IPS DF 6.9 (cell line): Measurements from ENCODE around the gene SERPINB5.
A peak's percentile ranks its signal among the peaks of the same experiment; 100 is the strongest.

ENCODE experiments used
- DNase-seq: peaks from one replicate; pipeline ENCODE4 v3.0.0-alpha.2; 2013; ENCODE audit warnings: low read depth, low spot score
- H3K27ac ChIP-seq: one replicate; pipeline ENCODE4 v1.5.1; 2013; ENCODE audit warnings: low read length, control low read depth
- H3K27me3 ChIP-seq: 2 replicates; pipeline ENCODE4 v1.6.1; 2013; ENCODE audit warnings: mild to moderate bottlenecking, low read length; ENCODE audit not compliant: control insufficient read depth, insufficient read depth
- H3K36me3 ChIP-seq: 2 replicates; pipeline ENCODE4 v1.6.1; 2013; ENCODE audit warnings: low read length; ENCODE audit not compliant: control insufficient read depth, insufficient read depth
- H3K4me1 ChIP-seq: 2 replicates; pipeline ENCODE4 v1.6.1; 2013; ENCODE audit warnings: low read length; ENCODE audit not compliant: control insufficient read depth, insufficient read depth
- H3K4me3 ChIP-seq: 2 replicates; pipeline ENCODE4 v1.5.1; 2013; ENCODE audit warnings: mild to moderate bottlenecking, low read length
- H3K9me3 ChIP-seq: 2 replicates; pipeline ENCODE4 v1.6.1; 2013; ENCODE audit warnings: low read length, inconsistent platforms; ENCODE audit not compliant: control insufficient read depth, insufficient read depth
- WGBS: extraction: QIAGEN DNeasy Blood & Tissue Kit; methylation state at CpG from one replicate; pipeline ENCODE4 v1.1.7; 2013; ENCODE audit warnings: mixed read lengths, missing lambda C conversion rate; ENCODE audit not compliant: insufficient read length, insufficient coverage; 5-methylcytosine and 5-hydroxymethylcytosine counted together

Gene SERPINB5, protein sequence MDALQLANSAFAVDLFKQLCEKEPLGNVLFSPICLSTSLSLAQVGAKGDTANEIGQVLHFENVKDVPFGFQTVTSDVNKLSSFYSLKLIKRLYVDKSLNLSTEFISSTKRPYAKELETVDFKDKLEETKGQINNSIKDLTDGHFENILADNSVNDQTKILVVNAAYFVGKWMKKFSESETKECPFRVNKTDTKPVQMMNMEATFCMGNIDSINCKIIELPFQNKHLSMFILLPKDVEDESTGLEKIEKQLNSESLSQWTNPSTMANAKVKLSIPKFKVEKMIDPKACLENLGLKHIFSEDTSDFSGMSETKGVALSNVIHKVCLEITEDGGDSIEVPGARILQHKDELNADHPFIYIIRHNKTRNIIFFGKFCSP

DNA sequence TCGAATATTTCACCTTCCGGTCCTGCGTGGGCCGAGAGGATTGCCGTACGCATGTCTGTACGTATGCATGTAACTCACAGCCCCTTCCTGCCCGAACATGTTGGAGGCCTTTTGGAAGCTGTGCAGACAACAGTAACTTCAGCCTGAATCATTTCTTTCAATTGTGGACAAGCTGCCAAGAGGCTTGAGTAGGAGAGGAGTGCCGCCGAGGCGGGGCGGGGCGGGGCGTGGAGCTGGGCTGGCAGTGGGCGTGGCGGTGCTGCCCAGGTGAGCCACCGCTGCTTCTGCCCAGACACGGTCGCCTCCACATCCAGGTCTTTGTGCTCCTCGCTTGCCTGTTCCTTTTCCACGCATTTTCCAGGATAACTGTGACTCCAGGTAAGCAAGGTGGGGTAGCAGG, at the start of gene SERPINB5:
TSS of gene SERPINB5 (plus strand) at position 291 of the 400 bp plus-strand sequence. CDS start 7,471 bp downstream, outside the sequence.
- H3K27ac ChIP-seq, result no peak within 1 kb of the TSS
- H3K9me3 ChIP-seq, result no peaks in the 10 kb centered on the region
- H3K4me1 ChIP-seq, result no peaks in the 10 kb centered on the region
- H3K4me3 ChIP-seq, result no peak within 1 kb of the TSS
- no peaks in the 10 kb centered on the region for H3K27me3 ChIP-seq
- WGBS, result no CpG with 5 or more reads among the region's 21 CpGs
- DNase-seq, result no peak
- no peaks in the 10 kb centered on the region for H3K36me3 ChIP-seq

DNA sequence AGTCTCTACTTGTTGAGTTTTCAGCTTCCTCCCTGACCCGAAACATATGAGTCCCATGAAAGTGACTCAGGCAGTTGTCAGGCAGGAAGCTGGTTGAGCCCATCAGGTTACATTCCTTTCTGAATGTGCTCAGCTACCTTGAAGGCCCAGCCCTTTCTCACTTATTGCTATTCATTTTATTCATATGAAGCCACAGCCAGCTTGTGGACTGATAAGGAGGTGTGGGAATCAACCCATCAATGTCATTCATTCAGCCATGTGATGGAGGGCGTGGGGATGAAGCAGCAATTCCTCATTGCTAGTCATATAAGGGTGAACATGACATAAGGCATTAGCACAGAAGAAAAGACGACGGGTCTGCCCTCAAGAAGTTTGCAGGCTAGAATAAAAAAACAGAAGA, 49.2 kb upstream of the SERPINB5 start:
- no peaks in the 10 kb centered on the region for H3K4me1 ChIP-seq
- DNase-seq, result no peak
- H3K27me3 ChIP-seq, result no peaks in the 10 kb centered on the region; the same call in 1 of the 2 replicates
- H3K9me3 ChIP-seq, result no peaks in the 10 kb centered on the region
- H3K4me3 ChIP-seq, result no peak overlapping the region
- no CpG with 5 or more reads among the region's 4 CpGs for WGBS
- H3K36me3 ChIP-seq, result no peaks in the 10 kb centered on the region
- H3K27ac ChIP-seq, result no peak overlapping the region

DNA sequence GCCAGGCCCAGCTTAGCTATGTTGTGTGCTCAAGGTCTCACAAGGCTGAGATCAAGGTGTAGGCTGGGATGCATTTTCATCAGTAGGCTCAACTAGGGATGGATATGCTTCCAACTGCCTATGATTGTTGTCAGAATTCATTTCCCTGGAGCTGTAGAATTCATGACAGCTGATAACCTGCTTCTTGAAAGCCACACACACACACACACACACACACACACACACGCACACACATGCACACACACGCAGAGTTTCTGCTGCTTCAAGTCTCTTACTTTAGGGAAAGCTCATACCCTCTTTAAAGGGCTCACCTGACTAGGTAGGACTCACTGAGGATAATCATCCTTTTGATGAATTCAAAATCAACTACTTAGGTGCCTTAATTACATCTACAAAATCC, 46.2 kb upstream of the SERPINB5 start:
- H3K36me3 ChIP-seq, result no peaks in the 10 kb centered on the region
- no peaks in the 10 kb centered on the region for H3K4me1 ChIP-seq
- DNase-seq, result no peak
- H3K27me3 ChIP-seq, result no peaks in the 10 kb centered on the region; the same call in 1 of the 2 replicates
- WGBS, result no CpG with 5 or more reads among the region's 2 CpGs
- no peak overlapping the region for H3K27ac ChIP-seq
- H3K4me3 ChIP-seq, result no peak overlapping the region
- H3K9me3 ChIP-seq, result no peaks in the 10 kb centered on the region

DNA sequence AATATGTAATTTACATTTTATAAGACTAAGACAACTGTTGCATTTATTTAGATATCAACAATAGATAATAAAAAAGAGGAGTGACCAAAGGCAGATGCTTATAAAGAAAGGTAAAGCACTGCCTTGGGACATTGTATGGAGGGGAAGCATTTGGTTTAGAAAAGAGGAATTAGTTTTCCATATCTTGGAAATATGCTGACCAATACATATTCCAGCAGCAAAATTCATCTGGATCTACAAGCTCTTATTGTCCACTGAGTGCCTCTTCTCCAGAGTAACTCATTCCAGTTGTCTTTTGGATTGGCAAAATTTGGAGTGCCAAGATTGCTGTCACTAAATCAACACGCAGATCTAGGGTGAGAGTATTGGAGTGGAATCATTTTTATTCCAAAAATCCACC, 45.6 kb upstream of the SERPINB5 start:
- no peaks in the 10 kb centered on the region for H3K9me3 ChIP-seq
- no peaks in the 10 kb centered on the region for H3K4me1 ChIP-seq
- no peak for DNase-seq
- no peak overlapping the region for H3K4me3 ChIP-seq
- no peaks in the 10 kb centered on the region; the same call in 1 of the 2 replicates for H3K27me3 ChIP-seq
- H3K27ac ChIP-seq, result no peak overlapping the region
- H3K36me3 ChIP-seq, result no peaks in the 10 kb centered on the region
- WGBS, result no CpG with 5 or more reads among the region's 1 CpG

DNA sequence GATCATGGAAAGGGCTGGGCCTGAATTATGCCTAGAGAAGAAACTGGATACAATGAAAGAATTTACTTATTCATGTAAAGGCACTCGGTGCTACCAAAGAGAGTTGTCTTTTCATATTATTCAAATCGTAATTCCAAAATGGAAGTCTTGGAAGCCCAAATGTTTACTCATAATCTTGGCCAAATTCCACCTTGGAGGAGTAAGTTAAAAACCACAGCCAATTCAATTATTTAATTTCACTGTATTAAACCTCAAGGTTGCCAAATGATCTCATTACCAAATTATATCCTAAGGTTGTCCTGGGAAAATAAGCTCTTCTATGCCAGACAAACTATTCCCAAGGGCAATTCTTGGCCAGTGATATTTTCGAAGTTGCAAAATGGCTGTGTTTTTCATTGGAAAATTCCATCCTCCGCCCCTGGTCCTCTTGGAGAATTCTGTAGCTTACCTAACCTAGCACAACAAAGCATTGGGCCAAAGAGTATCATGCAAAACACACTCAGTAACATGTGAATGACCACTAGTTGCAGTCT, 43.4 kb upstream of the SERPINB5 start:
- DNase-seq, result no peak
- Histone ChIP-seq H3K4me1 (no peaks in the 10 kb centered on the region), H3K9me3 (no peaks in the 10 kb centered on the region), H3K27ac (no peak overlapping the region), H3K27me3 (no peaks in the 10 kb centered on the region; the same call in 1 of the 2 replicates), H3K36me3 (no peaks in the 10 kb centered on the region), H3K4me3 (no peak overlapping the region)
- no CpG with 5 or more reads among the region's 4 CpGs for WGBS

- Histone ChIP-seq H3K9me3 (no peaks in the 10 kb centered on the region), H3K27me3 (no peaks in the 10 kb centered on the region), H3K27ac (no peak overlapping the region), H3K4me3 (no peak overlapping the region), H3K4me1 (no peaks in the 10 kb centered on the region), H3K36me3 (no peaks in the 10 kb centered on the region)
- no CpG with 5 or more reads among the region's 2 CpGs for WGBS
- no peak for DNase-seq
Observed at GRCh38 chr18:63438181-63438580, 38.6 kb upstream of the SERPINB5 start.

DNA sequence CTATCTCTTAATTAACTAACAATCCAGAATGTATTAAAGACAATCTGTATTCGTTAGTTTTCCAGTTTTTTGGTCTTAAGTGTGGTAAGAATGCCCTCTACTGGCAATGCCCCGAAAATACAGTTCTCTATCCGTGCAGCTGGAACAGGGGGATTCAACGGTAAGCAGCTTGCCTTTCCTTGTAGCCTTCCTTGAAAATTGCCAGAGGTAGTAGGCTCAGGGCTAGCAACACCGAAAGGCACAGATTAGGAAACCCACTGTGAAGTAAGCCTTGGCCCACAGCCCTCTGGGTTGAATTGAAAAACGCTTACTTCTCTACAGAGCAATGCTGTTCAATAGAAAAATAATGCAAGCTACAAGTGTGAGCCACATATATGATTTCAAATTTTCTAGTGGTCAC, 37.4 kb upstream of the SERPINB5 start:
- Histone ChIP-seq H3K4me1 (no peaks in the 10 kb centered on the region), H3K9me3 (no peaks in the 10 kb centered on the region), H3K4me3 (no peak overlapping the region), H3K27ac (no peak overlapping the region), H3K27me3 (no peaks in the 10 kb centered on the region), H3K36me3 (no peaks in the 10 kb centered on the region)
- WGBS, result no CpG with 5 or more reads among the region's 6 CpGs
- peak; percentile 60 for DNase-seq

- WGBS, result no CpG with 5 or more reads among the region's 1 CpG
- no peak overlapping the region for H3K27ac ChIP-seq
- no peak for DNase-seq
Observed at GRCh38 chr18:63440219-63440618, 36.5 kb upstream of the SERPINB5 start.

DNA sequence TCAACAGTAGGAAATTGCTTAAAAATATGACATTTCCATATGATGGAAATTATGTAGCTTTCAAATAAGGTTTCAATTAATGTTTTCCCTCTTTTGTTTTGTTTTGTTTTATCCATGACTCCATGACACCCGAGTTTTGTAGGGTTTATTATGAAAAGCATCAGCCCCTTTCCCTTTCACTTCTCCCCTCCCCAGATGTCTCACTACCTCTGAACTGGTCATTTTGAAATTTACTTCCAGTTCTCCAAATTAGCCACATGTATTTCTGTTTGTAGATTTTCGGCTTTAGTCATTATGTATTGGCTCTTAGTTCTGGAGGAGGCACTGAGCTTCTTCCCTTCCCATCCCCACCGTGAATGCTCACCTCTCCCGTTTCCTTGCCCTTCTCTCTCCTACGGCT, 35.9 kb upstream of the SERPINB5 start:
- no peaks in the 10 kb centered on the region for H3K4me1 ChIP-seq
- no CpG with 5 or more reads among the region's 5 CpGs for WGBS

More at GRCh38 chr18:63440219-63440618, 36.5 kb upstream of the SERPINB5 start:
- no peaks in the 10 kb centered on the region for H3K27me3 ChIP-seq
- H3K9me3 ChIP-seq, result no peaks in the 10 kb centered on the region
- H3K4me3 ChIP-seq, result no peak overlapping the region
- no peaks in the 10 kb centered on the region for H3K36me3 ChIP-seq
- no peaks in the 10 kb centered on the region for H3K4me1 ChIP-seq

DNA sequence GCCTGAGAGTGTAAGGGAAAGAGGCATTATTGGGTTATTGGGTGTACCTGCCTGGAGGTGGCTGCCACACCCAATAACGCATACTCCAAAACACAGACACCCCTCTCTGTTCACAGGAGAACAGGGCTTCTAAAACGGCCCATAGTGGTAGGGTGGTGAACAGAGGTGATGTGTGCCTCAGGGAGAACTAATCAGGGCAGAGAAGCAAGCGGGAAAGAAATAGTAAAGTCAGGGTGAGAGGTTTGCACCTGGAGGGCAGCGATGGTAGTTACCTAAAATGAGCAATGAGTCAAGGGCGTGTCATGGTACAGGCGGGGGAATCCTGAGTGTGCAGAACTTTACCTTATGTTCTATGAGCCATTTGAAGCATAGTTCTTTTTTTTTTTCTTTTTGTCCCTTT, 32.9 kb upstream of the SERPINB5 start:
- no CpG with 5 or more reads among the region's 6 CpGs for WGBS
- no peaks in the 10 kb centered on the region for H3K4me1 ChIP-seq
- H3K9me3 ChIP-seq, result no peaks in the 10 kb centered on the region
- no peaks in the 10 kb centered on the region for H3K36me3 ChIP-seq
- H3K27ac ChIP-seq, result no peak overlapping the region
- H3K4me3 ChIP-seq, result no peak overlapping the region
- no peaks in the 10 kb centered on the region for H3K27me3 ChIP-seq
- no peak for DNase-seq

More for the DNA sequence above, 35.9 kb upstream of the SERPINB5 start:
- Histone ChIP-seq H3K4me3 (no peak overlapping the region), H3K27ac (no peak overlapping the region), H3K36me3 (no peaks in the 10 kb centered on the region), H3K27me3 (no peaks in the 10 kb centered on the region), H3K9me3 (no peaks in the 10 kb centered on the region)
- DNase-seq, result no peak

DNA sequence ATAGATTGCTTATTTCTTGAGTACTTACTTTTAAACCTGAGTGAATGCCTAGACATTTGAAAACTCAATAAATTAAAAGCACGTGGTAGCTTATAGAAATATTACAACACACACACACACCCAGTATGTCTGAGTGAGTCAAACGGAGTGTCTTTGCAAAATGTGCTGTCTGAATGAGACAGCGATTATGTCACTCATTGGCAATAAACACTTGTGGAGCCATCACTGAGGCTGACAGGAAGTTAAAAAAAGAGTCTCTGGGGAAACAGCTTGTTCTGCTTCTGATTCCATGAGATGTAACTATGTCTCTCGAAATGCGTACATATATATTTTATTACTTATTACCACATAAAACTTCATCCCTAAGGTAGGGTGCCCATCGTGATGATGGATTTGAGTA, 32.2 kb upstream of the SERPINB5 start:
- DNase-seq, result no peak
- WGBS, result no CpG with 5 or more reads among the region's 6 CpGs
- Histone ChIP-seq H3K4me1 (no peaks in the 10 kb centered on the region), H3K4me3 (no peak overlapping the region), H3K9me3 (no peaks in the 10 kb centered on the region), H3K27me3 (no peaks in the 10 kb centered on the region), H3K36me3 (no peaks in the 10 kb centered on the region), H3K27ac (no peak overlapping the region)
